ENCODE data around the gene TSSK3.

DNA sequence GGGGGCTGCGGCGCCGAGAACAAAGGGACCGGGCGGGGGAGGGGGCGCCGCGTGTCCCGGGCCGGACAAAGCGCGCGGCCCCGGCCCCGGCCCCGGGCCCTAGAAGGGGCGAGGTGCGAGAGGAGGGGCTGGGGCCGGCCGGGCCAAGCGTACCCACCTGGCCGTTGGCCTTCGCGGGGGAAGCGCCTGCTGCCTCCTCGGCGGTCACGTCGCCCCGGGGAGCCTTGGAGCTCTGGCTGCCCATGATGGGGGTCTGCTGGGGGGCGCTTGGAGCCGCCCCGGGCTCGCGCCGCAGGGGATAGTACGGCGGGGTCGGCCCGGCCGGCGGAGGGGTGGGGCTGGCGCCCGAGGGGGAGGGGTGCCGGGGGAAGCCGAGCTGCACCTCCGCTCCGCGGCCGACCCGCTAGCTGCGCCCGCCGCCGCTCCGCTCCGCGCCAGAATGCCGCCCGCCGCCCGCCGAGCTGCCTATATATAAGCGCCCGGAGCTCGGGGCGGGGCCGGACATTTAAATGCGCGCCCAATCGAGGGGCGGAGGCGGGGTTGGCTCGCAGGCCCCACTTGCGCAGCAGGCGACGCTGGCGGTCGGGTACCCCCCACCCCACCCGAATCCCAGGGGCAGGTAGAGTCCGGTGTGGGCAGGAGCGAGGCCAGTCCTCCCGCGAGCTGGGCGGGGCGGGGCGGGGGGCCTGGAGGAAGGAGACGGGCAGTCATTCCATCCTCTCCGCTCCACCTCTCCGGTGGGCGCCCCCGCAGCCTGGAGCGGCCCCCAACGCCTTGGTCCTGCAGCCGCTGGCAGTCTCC is 26.3 kb upstream of the TSSK3 start, which contains the start of gene MARCKSL1:
- TF ChIP-seq, protein P1, sequence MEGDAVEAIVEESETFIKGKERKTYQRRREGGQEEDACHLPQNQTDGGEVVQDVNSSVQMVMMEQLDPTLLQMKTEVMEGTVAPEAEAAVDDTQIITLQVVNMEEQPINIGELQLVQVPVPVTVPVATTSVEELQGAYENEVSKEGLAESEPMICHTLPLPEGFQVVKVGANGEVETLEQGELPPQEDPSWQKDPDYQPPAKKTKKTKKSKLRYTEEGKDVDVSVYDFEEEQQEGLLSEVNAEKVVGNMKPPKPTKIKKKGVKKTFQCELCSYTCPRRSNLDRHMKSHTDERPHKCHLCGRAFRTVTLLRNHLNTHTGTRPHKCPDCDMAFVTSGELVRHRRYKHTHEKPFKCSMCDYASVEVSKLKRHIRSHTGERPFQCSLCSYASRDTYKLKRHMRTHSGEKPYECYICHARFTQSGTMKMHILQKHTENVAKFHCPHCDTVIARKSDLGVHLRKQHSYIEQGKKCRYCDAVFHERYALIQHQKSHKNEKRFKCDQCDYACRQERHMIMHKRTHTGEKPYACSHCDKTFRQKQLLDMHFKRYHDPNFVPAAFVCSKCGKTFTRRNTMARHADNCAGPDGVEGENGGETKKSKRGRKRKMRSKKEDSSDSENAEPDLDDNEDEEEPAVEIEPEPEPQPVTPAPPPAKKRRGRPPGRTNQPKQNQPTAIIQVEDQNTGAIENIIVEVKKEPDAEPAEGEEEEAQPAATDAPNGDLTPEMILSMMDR (conservative IDR thresholded peaks at IDR 0.05; ENCODE audit: low read length): no peak
- TF ChIP-seq EZH2phosphoT487 (IDR thresholded peaks at IDR 0.05; ENCODE audit: borderline replicate concordance): no peak
